Adrenal gland (tissue), 5 donors: ENCODE results near the gene NMT1.

ENCODE experiments used
- POLR2A ChIP-seq, 2 donors: fragments of 450-650 bp; IDR thresholded peaks; one replicate each; pipeline ENCODE4 v1.6.1; 2017; ENCODE audit warnings: antibody characterized with exemption in 2 of 2, mild to moderate bottlenecking in 2 of 2, moderate library complexity in 1 of 2
- TF ChIP-seq, protein P1 (sequence below), 6 experiments: fragments of 450-650 bp in 4 of 6; fragments of 200-600 bp in 2 of 6; sonication (generic) in 1 of 6; IDR thresholded peaks; 1 replicate in 5 of 6; 2 replicates in 1 of 6; pipeline versions ENCODE4 v1.5.1 to v1.8.0; 2016 to 2021; ENCODE audit warnings: antibody characterized with exemption in 6 of 6, mild to moderate bottlenecking in 2 of 6, moderate library complexity in 1 of 6
- donor health status: DM: no; HTN: no; CAD: no.

DNA sequence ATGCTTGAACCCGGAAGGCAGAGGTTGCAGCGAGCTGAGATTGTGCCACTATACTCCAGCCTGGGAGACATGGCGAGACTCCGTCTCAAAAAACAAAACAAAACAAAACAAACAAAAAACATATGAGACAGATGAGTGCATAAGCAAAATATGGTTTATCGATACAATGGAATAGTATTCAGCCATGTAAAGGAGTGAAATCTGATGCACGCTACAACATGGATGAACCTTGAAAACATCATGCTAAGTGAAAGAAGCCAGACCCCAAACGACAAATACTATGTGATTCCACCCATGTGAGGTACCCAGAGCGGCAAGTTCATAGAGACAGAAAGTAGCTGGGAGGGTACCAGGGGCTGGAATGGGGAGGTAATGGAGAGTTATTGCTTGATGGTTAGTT is 64.4 kb downstream of the NMT1 start:
- TF ChIP-seq, protein P1, sequence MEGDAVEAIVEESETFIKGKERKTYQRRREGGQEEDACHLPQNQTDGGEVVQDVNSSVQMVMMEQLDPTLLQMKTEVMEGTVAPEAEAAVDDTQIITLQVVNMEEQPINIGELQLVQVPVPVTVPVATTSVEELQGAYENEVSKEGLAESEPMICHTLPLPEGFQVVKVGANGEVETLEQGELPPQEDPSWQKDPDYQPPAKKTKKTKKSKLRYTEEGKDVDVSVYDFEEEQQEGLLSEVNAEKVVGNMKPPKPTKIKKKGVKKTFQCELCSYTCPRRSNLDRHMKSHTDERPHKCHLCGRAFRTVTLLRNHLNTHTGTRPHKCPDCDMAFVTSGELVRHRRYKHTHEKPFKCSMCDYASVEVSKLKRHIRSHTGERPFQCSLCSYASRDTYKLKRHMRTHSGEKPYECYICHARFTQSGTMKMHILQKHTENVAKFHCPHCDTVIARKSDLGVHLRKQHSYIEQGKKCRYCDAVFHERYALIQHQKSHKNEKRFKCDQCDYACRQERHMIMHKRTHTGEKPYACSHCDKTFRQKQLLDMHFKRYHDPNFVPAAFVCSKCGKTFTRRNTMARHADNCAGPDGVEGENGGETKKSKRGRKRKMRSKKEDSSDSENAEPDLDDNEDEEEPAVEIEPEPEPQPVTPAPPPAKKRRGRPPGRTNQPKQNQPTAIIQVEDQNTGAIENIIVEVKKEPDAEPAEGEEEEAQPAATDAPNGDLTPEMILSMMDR (IDR thresholded peaks at IDR 0.05), result no peak
- no peak for TF ChIP-seq POLR2A (IDR thresholded peaks at IDR 0.05)
